ENCODE results near the gene ETHE1.

The ETHE1 gene

GRCh38 chr19:43561139-43561970, 34.4 kb upstream of the ETHE1 start:
- TF ChIP-seq CTCF (IDR thresholded peaks at IDR 0.05; ENCODE audit: insufficient read depth, low read length, poor library complexity, severe bottlenecking): no peak
- TF ChIP-seq EZH2phosphoT487 (conservative IDR thresholded peaks at IDR 0.05; ENCODE audit: low read length): no peak
- no peak overlapping the region for H3K9ac ChIP-seq (ENCODE audit: low read length)
- H3K9me3 ChIP-seq (ENCODE audit: insufficient read depth, low read length): no peaks in the 10 kb centered on the region
- H3K36me3 ChIP-seq (ENCODE audit: low read length): no peaks in the 10 kb centered on the region
- no peak overlapping the region for H3K27ac ChIP-seq (ENCODE audit: low read depth, low read length)
- H3K27me3 ChIP-seq (ENCODE audit: low read length): no peaks in the 10 kb centered on the region
- H4K20me1 ChIP-seq (ENCODE audit: low read depth, low read length): no peaks in the 10 kb centered on the region
- H2AFZ ChIP-seq (ENCODE audit: low read depth, low read length, severe bottlenecking): no peak overlapping the region
- H3K79me2 ChIP-seq (ENCODE audit: insufficient read depth, low read length): peaks cover 7% of the 10 kb centered on the region; the same call in 1 of the 2 replicates
- H3K4me2 ChIP-seq (ENCODE audit: low read depth, low read length, poor library complexity, severe bottlenecking): no peak overlapping the region
- H3F3A ChIP-seq (ENCODE audit: insufficient read depth): peaks cover 9% of the 10 kb centered on the region; the same call in 1 of the 2 replicates
- no peak overlapping the region for H3K4me3 ChIP-seq (ENCODE audit: insufficient read depth, low read length, poor library complexity, severe bottlenecking)
- H3K9me2 ChIP-seq (replicated peaks; ENCODE audit: insufficient read depth, low read length): no peaks in the 10 kb centered on the region

GRCh38 chr19:43560687-43561086, 33.7 kb upstream of the ETHE1 start:
- Histone ChIP-seq H3F3A (ENCODE audit: insufficient read depth) (peaks cover 9% of the 10 kb centered on the region; the same call in 1 of the 2 replicates), H3K4me2 (ENCODE audit: low read depth, low read length, poor library complexity, severe bottlenecking) (no peak overlapping the region), H3K27me3 (ENCODE audit: low read length) (no peaks in the 10 kb centered on the region), H3K9ac (ENCODE audit: low read length) (no peak overlapping the region), H4K20me1 (ENCODE audit: low read depth, low read length) (no peaks in the 10 kb centered on the region), H3K36me3 (ENCODE audit: low read length) (no peaks in the 10 kb centered on the region), H3K9me3 (ENCODE audit: insufficient read depth, low read length) (no peaks in the 10 kb centered on the region), H3K27ac (ENCODE audit: low read depth, low read length) (no peak overlapping the region), H3K4me3 (ENCODE audit: insufficient read depth, low read length, poor library complexity, severe bottlenecking) (no peak overlapping the region), H3K9me2 (replicated peaks; ENCODE audit: insufficient read depth, low read length) (no peaks in the 10 kb centered on the region), H3K79me2 (ENCODE audit: insufficient read depth, low read length) (peaks cover 7% of the 10 kb centered on the region; the same call in 1 of the 2 replicates), H2AFZ (ENCODE audit: low read depth, low read length, severe bottlenecking) (no peak overlapping the region)
- TF ChIP-seq EZH2phosphoT487 (conservative IDR thresholded peaks at IDR 0.05; ENCODE audit: low read length) (no peak), CTCF (IDR thresholded peaks at IDR 0.05; ENCODE audit: insufficient read depth, low read length, poor library complexity, severe bottlenecking) (no peak)

- no peaks in the 10 kb centered on the region for H3K9me3 ChIP-seq (ENCODE audit: insufficient read depth, low read length)
- no peaks in the 10 kb centered on the region for H3K36me3 ChIP-seq (ENCODE audit: low read length)
- H3F3A ChIP-seq (ENCODE audit: insufficient read depth): no peaks in the 10 kb centered on the region
- no peaks in the 10 kb centered on the region for H4K20me1 ChIP-seq (ENCODE audit: low read depth, low read length)
- H3K9ac ChIP-seq (ENCODE audit: low read length): no peak overlapping the region
- no peaks in the 10 kb centered on the region for H3K79me2 ChIP-seq (ENCODE audit: insufficient read depth, low read length)
- no peak overlapping the region for H3K4me3 ChIP-seq (ENCODE audit: insufficient read depth, low read length, poor library complexity, severe bottlenecking)
- no peaks in the 10 kb centered on the region for H3K9me2 ChIP-seq (replicated peaks; ENCODE audit: insufficient read depth, low read length)
- no peak overlapping the region for H2AFZ ChIP-seq (ENCODE audit: low read depth, low read length, severe bottlenecking)
- TF ChIP-seq EZH2phosphoT487 (conservative IDR thresholded peaks at IDR 0.05; ENCODE audit: low read length): no peak
- TF ChIP-seq CTCF (IDR thresholded peaks at IDR 0.05; ENCODE audit: insufficient read depth, low read length, poor library complexity, severe bottlenecking): peak; percentile 69
- no peak overlapping the region for H3K4me2 ChIP-seq (ENCODE audit: low read depth, low read length, poor library complexity, severe bottlenecking)
- H3K27me3 ChIP-seq (ENCODE audit: low read length): no peaks in the 10 kb centered on the region
- H3K27ac ChIP-seq (ENCODE audit: low read depth, low read length): no peak overlapping the region
Observed at GRCh38 chr19:43555185-43555770, 28.3 kb upstream of the ETHE1 start.

Data from SU-DHL-6 (cell line).